IMR-90 (cell line): Measurements from ENCODE around the gene TATDN2. TPM values are rescaled to one million over a fixed set of nuclear protein-coding genes. Genes with fewer than 3 reads are reported as not detected.

Experiments
- ATAC-seq: fragments of 200-7000 bp; cut with Tn5 transposase; 2 replicates; pipeline ENCODE4 v1.9.1; 2020; ENCODE audit warnings: low read depth, mild to moderate bottlenecking, moderate library complexity
- BruUV-seq: library from RNA; stranded (reverse); fragments of 400-500 nt; replicated peaks from 2 replicates; lab custom pipeline; 2021; lab: Mats Ljungman, UMichigan
- CTCF ChIA-PET: fragments of 300-600 bp; formaldehyde crosslinking; extraction: SDS; loops from one replicate; lab custom pipeline; 2021; ENCODE audit warnings: antibody characterized with exemption; lab: Yijun Ruan, JAX
- POLR2A ChIA-PET: fragments of 300-600 bp; sonication (Branson Sonifier 250); formaldehyde crosslinking; loops from one replicate; lab custom pipeline; 2022; ENCODE audit warnings: antibody characterized with exemption; ENCODE audit not compliant: unreplicated experiment; lab: Charles Lee
- DNase-seq: peaks from one replicate; pipeline ENCODE4 v3.0.0; 2013
- H2AFZ ChIP-seq: replicated peaks from 2 replicates; pipeline ENCODE3; 2013; ENCODE audit warnings: low read length, mild to moderate bottlenecking; ENCODE audit not compliant: poor library complexity
- H2AK5ac ChIP-seq: 2 replicates; pipeline ENCODE4 v1.6.1; 2013; ENCODE audit warnings: low read depth, low read length, inconsistent platforms
- H2AK9ac ChIP-seq: replicated peaks from 2 replicates; pipeline ENCODE3; 2013; ENCODE audit warnings: mild to moderate bottlenecking, low read depth, low read length, moderate library complexity; ENCODE audit not compliant: poor library complexity
- H2BK120ac ChIP-seq: 2 replicates; pipeline ENCODE4 v1.6.1; 2013; ENCODE audit warnings: low read depth, low read length, inconsistent platforms
- H2BK15ac ChIP-seq: 3 replicates; pipeline ENCODE4 v1.6.1; 2013; ENCODE audit warnings: low read depth, low read length, inconsistent platforms
- H2BK20ac ChIP-seq: 2 replicates; pipeline ENCODE4 v1.6.1; 2013; ENCODE audit warnings: low read depth, mild to moderate bottlenecking, inconsistent platforms, low read length, moderate library complexity
- H2BK5ac ChIP-seq: 2 replicates; pipeline ENCODE4 v1.6.1; 2013; ENCODE audit warnings: mild to moderate bottlenecking, low read depth, low read length, inconsistent platforms; ENCODE audit not compliant: poor library complexity, severe bottlenecking
- H3K14ac ChIP-seq: replicated peaks from 2 replicates; pipeline ENCODE4 v1.6.1; 2013; ENCODE audit warnings: low read depth, low read length, inconsistent platforms
- H3K18ac ChIP-seq: 2 replicates; pipeline ENCODE4 v1.6.1; 2013; ENCODE audit warnings: low read depth, low read length, control low read depth
- H3K23ac ChIP-seq: 2 replicates; pipeline ENCODE4 v1.6.1; 2013; ENCODE audit warnings: low read depth, low read length, inconsistent platforms
- H3K27ac ChIP-seq: 2 replicates; pipeline ENCODE4 v1.5.1; 2013; ENCODE audit warnings: mild to moderate bottlenecking, control low read depth, low read length; ENCODE audit not compliant: insufficient read depth
- H3K27me3 ChIP-seq: 2 replicates; pipeline ENCODE4 v1.6.1; 2013; ENCODE audit warnings: low read length; ENCODE audit not compliant: control insufficient read depth, insufficient read depth
- H3K36me3 ChIP-seq: 2 replicates; pipeline ENCODE4 v1.6.1; 2013; ENCODE audit warnings: low read length, mixed read lengths; ENCODE audit not compliant: control insufficient read depth, insufficient read depth
- H3K4ac ChIP-seq: 2 replicates; pipeline ENCODE4 v1.6.1; 2013; ENCODE audit warnings: low read depth, low read length, inconsistent platforms
- H3K4me1 ChIP-seq: 2 replicates; pipeline ENCODE4 v1.6.1; 2013; ENCODE audit warnings: low read length, mixed read lengths; ENCODE audit not compliant: control insufficient read depth, insufficient read depth
- H3K4me2 ChIP-seq: 2 replicates; pipeline ENCODE4 v1.6.1; 2013; ENCODE audit warnings: low read depth, mild to moderate bottlenecking, control low read depth, low read length, moderate library complexity
- H3K4me3 ChIP-seq: 2 replicates; pipeline ENCODE4 v1.5.1; 2013; ENCODE audit warnings: low read depth, mild to moderate bottlenecking, control low read depth, low read length, moderate library complexity; ENCODE audit not compliant: insufficient read depth
- H3K56ac ChIP-seq: 2 replicates; pipeline ENCODE4 v1.6.1; 2013; ENCODE audit warnings: low read length, inconsistent platforms; ENCODE audit not compliant: insufficient read depth; ENCODE audit errors: extremely low read depth
- H3K79me1 ChIP-seq, 2 experiments: 2 replicates each; pipeline ENCODE4 v1.6.1; 2013; ENCODE audit warnings: low read length in 2 of 2, inconsistent platforms in 1 of 2, low read depth in 1 of 2
- H3K9ac ChIP-seq: 2 replicates; pipeline ENCODE4 v1.6.1; 2013; ENCODE audit warnings: low read depth, low read length, control low read depth
- H3K9me1 ChIP-seq: 2 replicates; pipeline ENCODE4 v1.6.1; 2013; ENCODE audit warnings: low read length, inconsistent platforms; ENCODE audit not compliant: insufficient read depth
- H3K9me3 ChIP-seq: 2 replicates; pipeline ENCODE4 v1.6.1; 2013; ENCODE audit warnings: low read length; ENCODE audit not compliant: control insufficient read depth, insufficient read depth
- H4K20me1 ChIP-seq: 2 replicates; pipeline ENCODE4 v1.6.1; 2013; ENCODE audit warnings: low read length, inconsistent platforms; ENCODE audit not compliant: insufficient read depth
- H4K5ac ChIP-seq: 2 replicates; pipeline ENCODE4 v1.6.1; 2013; ENCODE audit warnings: mild to moderate bottlenecking, low read depth, low read length, control low read depth
- H4K8ac ChIP-seq, 2 experiments: 2 replicates each; pipeline ENCODE4 v1.6.1; 2013; ENCODE audit warnings: low read depth in 2 of 2, low read length in 2 of 2, control low read depth in 1 of 2, inconsistent platforms in 1 of 2
- H4K91ac ChIP-seq: 2 replicates; pipeline ENCODE4 v1.6.1; 2013; ENCODE audit warnings: low read depth, low read length, inconsistent platforms; ENCODE audit not compliant: insufficient read depth
- BHLHE40 ChIP-seq: fragments of 150-350 bp; IDR thresholded peaks from 2 replicates; pipeline ENCODE4 v1.6.1; 2016; ENCODE audit warnings: mild to moderate bottlenecking, low read depth, low read length
- CHD1 ChIP-seq: IDR thresholded peaks from 2 replicates; pipeline ENCODE4 v1.6.1; 2012; ENCODE audit warnings: low read depth, low read length, improper control_type of control experiment
- CTCF ChIP-seq: conservative IDR thresholded peaks from 2 replicates; pipeline ENCODE4 v1.5.1; 2012; ENCODE audit warnings: mild to moderate bottlenecking, low read depth, low read length, improper control_type of control experiment
- FOS ChIP-seq: fragments of 150-350 bp; IDR thresholded peaks from 2 replicates; pipeline ENCODE4 v1.6.1; 2016; ENCODE audit warnings: low read depth, low read length
- MAZ ChIP-seq: IDR thresholded peaks from 2 replicates; pipeline ENCODE4 v1.6.1; 2012; ENCODE audit warnings: low read depth, mild to moderate bottlenecking, low read length, improper control_type of control experiment, moderate library complexity, borderline replicate concordance
- RAD21 ChIP-seq: IDR thresholded peaks from 2 replicates; pipeline ENCODE4 v1.6.1; 2012; ENCODE audit warnings: low read length, improper control_type of control experiment
- RCOR1 ChIP-seq: IDR thresholded peaks from 2 replicates; pipeline ENCODE4 v1.6.1; 2012; ENCODE audit warnings: mild to moderate bottlenecking, low read length, improper control_type of control experiment; ENCODE audit not compliant: insufficient replicate concordance
- RFX5 ChIP-seq: IDR thresholded peaks from 2 replicates; pipeline ENCODE4 v1.8.0; 2012; ENCODE audit warnings: low read depth, mild to moderate bottlenecking, low read length, moderate library complexity
- WGBS, 2 experiments: methylation state at CpG; one replicate each; pipeline versions ENCODE4 v1.1.5 to v1.1.7; 2013; ENCODE audit warnings: missing lambda C conversion rate in 2 of 2; ENCODE audit not compliant: insufficient read length in 1 of 2; ENCODE audit errors: extremely low coverage in 2 of 2; 5-methylcytosine and 5-hydroxymethylcytosine counted together
- dilution Hi-C: fragments of 300-500 bp; cut with HindIII; formaldehyde crosslinking; loops from one replicate; pipeline ENCODE4 v1.14.3; 2018; ENCODE audit warnings: low sequenced_read_pairs; ENCODE audit not compliant: unreplicated experiment
- in situ Hi-C: fragments of 300-500 bp; cut with MboI; formaldehyde crosslinking; loops from 3 replicates; pipeline ENCODE4 v1.14.3; 2019; ENCODE audit warnings: low sequenced_read_pairs, inconsistent platforms, mixed read lengths
- intact Hi-C: fragments of 100-400 bp; cut with micrococcal nuclease; formaldehyde crosslinking; loops from 2 replicates; pipeline ENCODE4 v1.10.0; 2022
- polyA plus RNA-seq, 3 experiments: library from polyadenylated mRNA; depleted of rRNA; stranded (reverse); fragments of >200 nt; gene quantifications; 2 replicates each; pipeline ENCODE4 v1.2.3, GENCODE V29; 2012; ENCODE audit warnings: low replicate concordance in 1 of 3
- total RNA-seq: library from RNA; depleted of rRNA; stranded (reverse); fragments of >200 nt; gene quantifications from 2 replicates; pipeline ENCODE4 v1.2.3, GENCODE V29; 2012

The TATDN2 gene
- total and polyA plus RNA-seq, 2 of the 4 experiments (the other 2 are of a cell fraction) = 9.0 to 18.8 TPM

- Histone ChIP-seq H3K9ac (no peak overlapping the region), H2BK20ac (no peak overlapping the region), H2AK5ac (no peak overlapping the region), H3K36me3 (peaks cover 73% of the 10 kb centered on the region), H3K56ac (no peak overlapping the region), H3K4me2 (no peak overlapping the region), H3K14ac (no peak overlapping the region), H3K4me1 (peaks cover 2% of the 10 kb centered on the region; the same call in 1 of the 2 replicates), H2AK9ac (no peak overlapping the region), H4K91ac (no peak overlapping the region), H3K4me3 (no peak overlapping the region), H4K8ac (no peak overlapping the region), H3K9me1 (0 out of 2 replicates have a peak, but pooled peaks cover 5% of the 10 kb centered on the region), H3K27me3 (no peaks in the 10 kb centered on the region), H4K20me1 (peaks cover 37% of the 10 kb centered on the region), H2BK120ac (no peak overlapping the region), H3K18ac (no peak overlapping the region), H2BK5ac (no peak overlapping the region), H3K27ac (no peak overlapping the region), H3K79me1 (peaks cover 22 to 44% of the 10 kb centered on the region in 2 experiments), H3K4ac (no peak overlapping the region), H3K23ac (no peak overlapping the region), H2AFZ (no peak overlapping the region), H4K5ac (no peak overlapping the region), H2BK15ac (no peak overlapping the region), H3K9me3 (no peaks in the 10 kb centered on the region)
- dilution Hi-C loops (no loop called here), intact Hi-C loops (no loop called here), in situ Hi-C loops (no loop called here)
- ATAC-seq = no peak
- WGBS, 2 experiments = no CpG with 5 or more reads among the region's 4 CpGs
- TF ChIP-seq CHD1 = no peak
- no peak for TF ChIP-seq MAZ
- no peak for TF ChIP-seq RCOR1
- no peak for TF ChIP-seq RFX5
- no peak for TF ChIP-seq FOS
- no peak for TF ChIP-seq CTCF
- no peak for TF ChIP-seq BHLHE40
- TF ChIP-seq RAD21 = no peak
- no TSS peak for BruUV-seq
- DNase-seq = no peak
- POLR2A ChIA-PET = no interaction called here
- CTCF ChIA-PET = interaction anchor here (0.5 kb wide), 1 partner anchor 138 kb away, joined by 3 read pairs; no protein-coding TSS in a partner anchor
Measured at GRCh38 chr3:10305331-10305902, 57.2 kb downstream of the TATDN2 start.
